Panc1 (cell line): ENCODE results near the gene CAMKK1.

Source experiments
- POLR2AphosphoS5 ChIP-seq: IDR thresholded peaks from 2 replicates; pipeline ENCODE4 v1.6.1; 2012; ENCODE audit warnings: mild to moderate bottlenecking, low read depth, low read length, moderate library complexity
- SIN3A ChIP-seq: IDR thresholded peaks from 2 replicates; pipeline ENCODE4 v1.6.1; 2012; ENCODE audit warnings: low read depth, mild to moderate bottlenecking, low read length, moderate library complexity, borderline replicate concordance; ENCODE audit not compliant: insufficient read depth
- TF ChIP-seq, protein P1 (sequence below): fragments of 450-650 bp; IDR thresholded peaks from 2 replicates; pipeline ENCODE4 v1.5.1; 2017; ENCODE audit warnings: mild to moderate bottlenecking
- TF ChIP-seq, protein P2 (sequence below), 2 experiments: IDR thresholded peaks; 2 replicates each; pipeline ENCODE4 v1.6.1; 2011 to 2012; ENCODE audit warnings: low read depth in 2 of 2, control low read depth in 1 of 2, low read length in 1 of 2, mild to moderate bottlenecking in 1 of 2, moderate library complexity in 1 of 2; ENCODE audit not compliant: insufficient read depth in 1 of 2

DNA sequence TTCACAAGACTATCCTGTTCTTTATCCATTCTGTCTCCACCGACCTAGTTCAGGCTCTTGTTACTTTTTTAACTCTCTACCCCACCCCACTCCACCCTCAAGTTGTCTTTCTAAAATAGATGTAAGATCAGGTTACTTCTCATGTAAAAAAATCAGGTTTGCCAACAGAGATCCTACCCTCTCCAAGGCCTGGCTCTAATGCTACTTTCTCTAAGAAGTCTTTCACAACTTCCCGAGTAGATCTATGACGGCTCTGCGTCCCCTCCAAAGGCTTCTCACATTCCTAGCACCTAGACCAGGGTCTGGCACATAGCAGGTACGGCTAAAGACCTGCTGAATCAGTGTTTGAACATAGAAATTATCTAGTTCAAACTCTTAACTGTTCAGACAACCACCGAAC lies 77.7 kb downstream of the CAMKK1 start:
- TF ChIP-seq POLR2AphosphoS5 (no peak), SIN3A (no peak)
- TF ChIP-seq, protein P1, sequence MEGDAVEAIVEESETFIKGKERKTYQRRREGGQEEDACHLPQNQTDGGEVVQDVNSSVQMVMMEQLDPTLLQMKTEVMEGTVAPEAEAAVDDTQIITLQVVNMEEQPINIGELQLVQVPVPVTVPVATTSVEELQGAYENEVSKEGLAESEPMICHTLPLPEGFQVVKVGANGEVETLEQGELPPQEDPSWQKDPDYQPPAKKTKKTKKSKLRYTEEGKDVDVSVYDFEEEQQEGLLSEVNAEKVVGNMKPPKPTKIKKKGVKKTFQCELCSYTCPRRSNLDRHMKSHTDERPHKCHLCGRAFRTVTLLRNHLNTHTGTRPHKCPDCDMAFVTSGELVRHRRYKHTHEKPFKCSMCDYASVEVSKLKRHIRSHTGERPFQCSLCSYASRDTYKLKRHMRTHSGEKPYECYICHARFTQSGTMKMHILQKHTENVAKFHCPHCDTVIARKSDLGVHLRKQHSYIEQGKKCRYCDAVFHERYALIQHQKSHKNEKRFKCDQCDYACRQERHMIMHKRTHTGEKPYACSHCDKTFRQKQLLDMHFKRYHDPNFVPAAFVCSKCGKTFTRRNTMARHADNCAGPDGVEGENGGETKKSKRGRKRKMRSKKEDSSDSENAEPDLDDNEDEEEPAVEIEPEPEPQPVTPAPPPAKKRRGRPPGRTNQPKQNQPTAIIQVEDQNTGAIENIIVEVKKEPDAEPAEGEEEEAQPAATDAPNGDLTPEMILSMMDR: no peak
- TF ChIP-seq, protein P2, sequence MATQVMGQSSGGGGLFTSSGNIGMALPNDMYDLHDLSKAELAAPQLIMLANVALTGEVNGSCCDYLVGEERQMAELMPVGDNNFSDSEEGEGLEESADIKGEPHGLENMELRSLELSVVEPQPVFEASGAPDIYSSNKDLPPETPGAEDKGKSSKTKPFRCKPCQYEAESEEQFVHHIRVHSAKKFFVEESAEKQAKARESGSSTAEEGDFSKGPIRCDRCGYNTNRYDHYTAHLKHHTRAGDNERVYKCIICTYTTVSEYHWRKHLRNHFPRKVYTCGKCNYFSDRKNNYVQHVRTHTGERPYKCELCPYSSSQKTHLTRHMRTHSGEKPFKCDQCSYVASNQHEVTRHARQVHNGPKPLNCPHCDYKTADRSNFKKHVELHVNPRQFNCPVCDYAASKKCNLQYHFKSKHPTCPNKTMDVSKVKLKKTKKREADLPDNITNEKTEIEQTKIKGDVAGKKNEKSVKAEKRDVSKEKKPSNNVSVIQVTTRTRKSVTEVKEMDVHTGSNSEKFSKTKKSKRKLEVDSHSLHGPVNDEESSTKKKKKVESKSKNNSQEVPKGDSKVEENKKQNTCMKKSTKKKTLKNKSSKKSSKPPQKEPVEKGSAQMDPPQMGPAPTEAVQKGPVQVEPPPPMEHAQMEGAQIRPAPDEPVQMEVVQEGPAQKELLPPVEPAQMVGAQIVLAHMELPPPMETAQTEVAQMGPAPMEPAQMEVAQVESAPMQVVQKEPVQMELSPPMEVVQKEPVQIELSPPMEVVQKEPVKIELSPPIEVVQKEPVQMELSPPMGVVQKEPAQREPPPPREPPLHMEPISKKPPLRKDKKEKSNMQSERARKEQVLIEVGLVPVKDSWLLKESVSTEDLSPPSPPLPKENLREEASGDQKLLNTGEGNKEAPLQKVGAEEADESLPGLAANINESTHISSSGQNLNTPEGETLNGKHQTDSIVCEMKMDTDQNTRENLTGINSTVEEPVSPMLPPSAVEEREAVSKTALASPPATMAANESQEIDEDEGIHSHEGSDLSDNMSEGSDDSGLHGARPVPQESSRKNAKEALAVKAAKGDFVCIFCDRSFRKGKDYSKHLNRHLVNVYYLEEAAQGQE (IDR thresholded peaks at IDR 0.05; ENCODE audit: insufficient read depth in 1 of 2, low read depth in 2 of 2, low read length in 1 of 2): no peak
